Natural killer cell (primary cell): ENCODE results near the gene CCDC32. TPM values are rescaled to one million over a fixed set of nuclear protein-coding genes. Genes with fewer than 3 reads are reported as not detected.

Experiments
- ATAC-seq, 3 donors: fragments of 150-1000 bp in 2 of 3; fragments of 200-7000 bp in 1 of 3; cut with Tn5 transposase; 1 replicate in 1 of 3; 2 replicates in 2 of 3; pipeline ENCODE4 v1.10.0; 2021; ENCODE audit warnings: mild to moderate bottlenecking in 2 of 3, moderate library complexity in 2 of 3
- DNase-seq, 2 donors: peaks; one replicate each; pipeline versions ENCODE4 v3.0.0 to v3.0.0-alpha.2; 2013 to 2021; ENCODE audit warnings: mixed read lengths in 1 of 2
- H3K27ac ChIP-seq: one replicate; pipeline ENCODE4 v1.5.1; 2013; ENCODE audit warnings: mild to moderate bottlenecking, low read length
- H3K27me3 ChIP-seq: one replicate; pipeline ENCODE4 v1.6.1; 2013; ENCODE audit warnings: low read length; ENCODE audit not compliant: control insufficient read depth, insufficient read depth
- H3K36me3 ChIP-seq: one replicate; pipeline ENCODE4 v1.6.1; 2013; ENCODE audit warnings: low read length; ENCODE audit not compliant: control insufficient read depth, insufficient read depth
- H3K4me1 ChIP-seq: one replicate; pipeline ENCODE4 v1.6.1; 2013; ENCODE audit warnings: low read length; ENCODE audit not compliant: control insufficient read depth, insufficient read depth
- H3K4me3 ChIP-seq: one replicate; pipeline ENCODE4 v1.5.1; 2013; ENCODE audit warnings: low read length
- H3K9me3 ChIP-seq: one replicate; pipeline ENCODE4 v1.6.1; 2013; ENCODE audit warnings: low read length; ENCODE audit not compliant: control insufficient read depth, insufficient read depth
- H3K27ac Mint-ChIP-seq, 2 donors: one replicate each; pipeline ENCODE4 v1.8.0; 2022; ENCODE audit warnings: mild to moderate bottlenecking in 2 of 2, mixed read lengths in 2 of 2, moderate library complexity in 1 of 2
- H3K27me3 Mint-ChIP-seq, 2 donors: one replicate each; pipeline ENCODE4 v1.8.0; 2022; ENCODE audit warnings: low read depth in 2 of 2, mixed read lengths in 2 of 2
- H3K36me3 Mint-ChIP-seq: one replicate; pipeline ENCODE4 v1.8.0; 2022; ENCODE audit warnings: mixed read lengths
- H3K4me1 Mint-ChIP-seq, 2 donors: one replicate each; pipeline ENCODE4 v1.8.0; 2022; ENCODE audit warnings: mixed read lengths in 2 of 2
- H3K4me3 Mint-ChIP-seq: one replicate; pipeline ENCODE4 v1.8.0; 2022; ENCODE audit warnings: mild to moderate bottlenecking, moderate library complexity, mixed read lengths
- H3K9me3 Mint-ChIP-seq, 2 donors: one replicate each; pipeline ENCODE4 v1.8.0; 2022; ENCODE audit warnings: mixed read lengths in 2 of 2
- CTCF ChIP-seq: fragments of 200-600 bp; IDR thresholded peaks from one replicate; pipeline ENCODE4 v1.8.0; 2022; ENCODE audit warnings: antibody characterized with exemption
- WGBS: methylation state at CpG from one replicate; pipeline ENCODE4 v1.1.7; 2013; ENCODE audit warnings: missing lambda C conversion rate; ENCODE audit not compliant: insufficient coverage; 5-methylcytosine and 5-hydroxymethylcytosine counted together
- intact Hi-C: fragments of 100-400 bp; cut with micrococcal nuclease; formaldehyde crosslinking; loops from one replicate; pipeline ENCODE4 v1.14.2; 2022
- total RNA-seq, 4 donors: library from RNA; stranded (reverse); fragments of 120-200 nt in 1 of 4; gene quantifications; one replicate each; pipeline versions ENCODE4 v1.2.3 to v1.2.4, GENCODE V29; 2013 to 2022

The CCDC32 gene
- total RNA-seq, 3 donors from 2014 or later (not counting 1 experiment from before 2014, with no cell fraction given), result 34.2 to 43.7 (median 37.4) TPM

DNA sequence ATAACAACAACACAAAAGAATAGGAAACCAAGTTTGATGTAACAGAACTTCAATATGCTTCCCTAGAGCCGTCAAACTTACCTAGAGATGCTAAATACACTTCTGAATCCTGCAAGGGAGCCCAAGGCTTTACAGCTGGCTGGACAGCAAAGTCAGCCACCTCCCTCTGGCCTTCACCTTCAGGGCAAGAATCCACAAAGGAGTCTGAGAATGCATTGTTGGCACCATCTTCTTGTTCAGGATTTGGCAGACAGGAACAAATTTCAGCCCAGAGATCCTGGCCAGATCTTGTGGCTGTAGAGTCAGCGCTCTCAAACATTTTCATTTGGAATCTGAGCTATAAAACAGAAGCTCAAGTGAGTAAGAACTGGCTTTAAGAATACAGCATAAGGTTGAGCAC, 2.2 kb downstream of the CCDC32 start:
- no peak overlapping the region for H3K4me3 ChIP-seq
- H3K4me1 ChIP-seq, result peaks cover 17% of the 10 kb centered on the region
- no peak for TF ChIP-seq CTCF
- no peak overlapping the region for H3K4me3 Mint-ChIP-seq
- no peaks in the 10 kb centered on the region for H3K36me3 ChIP-seq
- no peak for ATAC-seq
- no peaks in the 10 kb centered on the region for H3K9me3 Mint-ChIP-seq
- H3K9me3 ChIP-seq, result no peaks in the 10 kb centered on the region
- no peak overlapping the region for H3K27ac Mint-ChIP-seq
- H3K36me3 Mint-ChIP-seq, result no peaks in the 10 kb centered on the region
- H3K27me3 ChIP-seq, result no peaks in the 10 kb centered on the region
- H3K27me3 Mint-ChIP-seq, result no peaks in the 10 kb centered on the region
- no peak overlapping the region for H3K27ac ChIP-seq
- no peak for DNase-seq
- intact Hi-C loops, result loop anchor here (10.0 kb wide), 2 partner anchors 332 to 722 kb away; partner anchors contain the start of gene VPS18
- peaks cover 35 to 50% of the 10 kb centered on the region in 2 donors for H3K4me1 Mint-ChIP-seq
- 94% methylated on average over 2 of the region's 2 CpGs for WGBS

GRCh38 chr15:40558952-40559742, 5.7 kb downstream of the CCDC32 start:
- intact Hi-C loops, result no loop called here
- Histone ChIP-seq H3K4me3 (no peak overlapping the region), H3K4me1 (peaks cover 6% of the 10 kb centered on the region), H3K27ac (no peak overlapping the region), H3K9me3 (no peaks in the 10 kb centered on the region), H3K27me3 (no peaks in the 10 kb centered on the region), H3K36me3 (peaks cover 23% of the 10 kb centered on the region)
- Mint-ChIP-seq H3K36me3 (peaks cover 11% of the 10 kb centered on the region), H3K27me3 (no peaks in the 10 kb centered on the region), H3K27ac (peak overlapping the region in 1 of 2 donors; percentile 39), H3K4me1 (peaks cover 22 to 35% of the 10 kb centered on the region in 2 donors), H3K4me3 (no peak overlapping the region), H3K9me3 (no peaks in the 10 kb centered on the region)
- WGBS, result 94% methylated on average over 6 of the region's 6 CpGs
- no peak for TF ChIP-seq CTCF
- ATAC-seq (no peak), DNase-seq (no peak)

DNA sequence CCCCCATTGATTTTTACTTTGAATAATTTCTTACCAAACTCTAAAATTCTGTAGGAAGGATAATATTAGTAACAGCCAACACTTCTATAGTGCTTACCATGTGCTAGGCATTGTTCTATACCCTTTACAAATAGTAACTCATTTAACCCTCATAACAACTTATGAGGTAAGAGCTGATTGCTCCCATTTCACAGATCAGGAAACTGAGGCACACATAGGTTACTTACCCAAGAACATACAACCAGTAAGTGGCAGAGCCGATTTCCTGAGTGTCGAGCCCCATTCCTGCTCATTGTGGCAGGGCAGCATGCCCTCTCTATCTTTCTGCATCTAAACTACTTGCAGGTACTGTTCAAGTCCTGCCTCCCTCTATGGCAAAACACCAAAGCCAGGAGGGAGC, 9.0 kb downstream of the CCDC32 start:
- peaks cover 31% of the 10 kb centered on the region for H3K36me3 ChIP-seq
- WGBS, result 93% methylated on average over 2 of the region's 2 CpGs
- Mint-ChIP-seq H3K4me1 (peaks cover 19 to 26% of the 10 kb centered on the region in 2 donors), H3K36me3 (peaks cover 11% of the 10 kb centered on the region), H3K9me3 (no peaks in the 10 kb centered on the region), H3K27ac (no peak overlapping the region), H3K4me3 (no peak overlapping the region), H3K27me3 (no peaks in the 10 kb centered on the region)
- H3K9me3 ChIP-seq, result no peaks in the 10 kb centered on the region
- intact Hi-C loops, result no loop called here
- ATAC-seq (no peak), DNase-seq (no peak)
- no peaks in the 10 kb centered on the region for H3K27me3 ChIP-seq
- no peak overlapping the region for H3K27ac ChIP-seq
- TF ChIP-seq CTCF, result no peak
- no peaks in the 10 kb centered on the region for H3K4me1 ChIP-seq
- no peak overlapping the region for H3K4me3 ChIP-seq
